AG10803 (cell line): ENCODE data around the gene TMEM39A.

Source experiments
- DNase-seq: peaks from one replicate; pipeline ENCODE4 v3.0.0; 2010; ENCODE audit warnings: low read depth
- H3K4me3 ChIP-seq: 2 replicates; pipeline ENCODE4 v1.5.1; 2011; ENCODE audit warnings: mild to moderate bottlenecking, low read length, control low read depth
- TF ChIP-seq, protein P1 (sequence below): conservative IDR thresholded peaks from 2 replicates; pipeline ENCODE4 v1.5.1; 2011; ENCODE audit warnings: mild to moderate bottlenecking, low read length, control low read depth, inconsistent platforms

The TMEM39A gene

DNA sequence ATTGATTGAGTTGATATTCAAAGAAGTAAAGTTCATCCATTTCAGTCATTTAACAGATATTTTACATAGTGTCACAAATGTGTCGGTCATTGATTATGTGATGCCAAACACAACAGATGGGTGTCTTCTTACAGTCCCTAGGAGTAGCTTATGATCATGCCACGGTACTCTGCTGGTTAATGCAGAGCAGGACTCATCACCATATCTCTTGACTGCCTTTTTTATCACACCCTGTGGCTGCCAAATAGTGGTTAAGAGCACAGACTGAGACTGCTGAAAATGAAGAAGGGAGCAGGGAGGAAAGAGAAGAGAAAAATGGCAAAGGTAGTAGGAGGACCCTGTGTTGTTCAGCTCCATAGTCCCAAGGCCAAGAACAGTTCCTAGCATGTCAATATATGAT lies 22.1 kb upstream of the TMEM39A start:
- no peak for DNase-seq
- TF ChIP-seq, protein P1, sequence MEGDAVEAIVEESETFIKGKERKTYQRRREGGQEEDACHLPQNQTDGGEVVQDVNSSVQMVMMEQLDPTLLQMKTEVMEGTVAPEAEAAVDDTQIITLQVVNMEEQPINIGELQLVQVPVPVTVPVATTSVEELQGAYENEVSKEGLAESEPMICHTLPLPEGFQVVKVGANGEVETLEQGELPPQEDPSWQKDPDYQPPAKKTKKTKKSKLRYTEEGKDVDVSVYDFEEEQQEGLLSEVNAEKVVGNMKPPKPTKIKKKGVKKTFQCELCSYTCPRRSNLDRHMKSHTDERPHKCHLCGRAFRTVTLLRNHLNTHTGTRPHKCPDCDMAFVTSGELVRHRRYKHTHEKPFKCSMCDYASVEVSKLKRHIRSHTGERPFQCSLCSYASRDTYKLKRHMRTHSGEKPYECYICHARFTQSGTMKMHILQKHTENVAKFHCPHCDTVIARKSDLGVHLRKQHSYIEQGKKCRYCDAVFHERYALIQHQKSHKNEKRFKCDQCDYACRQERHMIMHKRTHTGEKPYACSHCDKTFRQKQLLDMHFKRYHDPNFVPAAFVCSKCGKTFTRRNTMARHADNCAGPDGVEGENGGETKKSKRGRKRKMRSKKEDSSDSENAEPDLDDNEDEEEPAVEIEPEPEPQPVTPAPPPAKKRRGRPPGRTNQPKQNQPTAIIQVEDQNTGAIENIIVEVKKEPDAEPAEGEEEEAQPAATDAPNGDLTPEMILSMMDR, result no peak
- no peak overlapping the region for H3K4me3 ChIP-seq

DNA sequence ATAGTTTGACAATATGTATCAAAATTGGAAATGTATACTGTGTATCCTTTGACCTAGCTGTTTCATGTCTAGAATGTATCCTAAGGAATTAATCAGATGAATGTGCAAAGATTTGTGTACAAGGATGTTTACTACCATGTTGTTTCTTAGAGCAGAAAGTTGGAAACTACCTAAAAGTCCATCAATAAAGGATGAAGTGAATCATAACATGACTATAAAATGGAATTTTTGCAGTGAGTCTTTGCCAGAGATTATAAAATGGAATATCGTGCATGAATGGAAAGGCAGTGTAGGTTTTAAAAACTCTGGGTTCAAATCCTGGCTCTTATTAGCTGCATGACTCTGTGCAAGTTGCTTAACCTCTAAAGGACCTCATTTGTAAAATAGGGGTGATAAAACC lies 19.7 kb upstream of the TMEM39A start:
- TF ChIP-seq, protein P1, result no peak
- H3K4me3 ChIP-seq, result no peak overlapping the region
- no peak for DNase-seq

DNA sequence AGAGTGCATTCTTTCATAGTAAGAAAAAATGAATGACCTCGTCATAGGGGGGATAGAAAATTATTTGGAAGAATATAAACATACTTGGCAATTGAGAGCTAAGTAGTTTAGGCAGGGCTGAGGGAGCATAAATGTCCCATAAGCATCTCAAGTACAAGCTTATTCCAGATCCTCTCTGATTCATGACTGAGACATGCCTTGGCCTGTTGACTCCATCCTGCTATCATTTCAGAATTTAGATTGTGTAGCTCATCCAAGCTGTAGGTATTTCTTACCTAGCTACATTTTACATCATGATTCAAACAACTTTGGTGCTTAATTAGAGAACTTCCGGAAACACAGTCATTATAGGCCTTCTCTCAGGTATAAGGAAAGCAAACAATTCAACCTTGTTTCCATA lies 17.7 kb upstream of the TMEM39A start:
- H3K4me3 ChIP-seq, result no peak overlapping the region
- no peak for DNase-seq
- TF ChIP-seq, protein P1, result no peak

GRCh38 chr3:119470866-119471265 lies 7.5 kb upstream of the TMEM39A start:
- H3K4me3 ChIP-seq, result no peak overlapping the region
- DNase-seq, result no peak
- TF ChIP-seq, protein P1, result no peak

DNA sequence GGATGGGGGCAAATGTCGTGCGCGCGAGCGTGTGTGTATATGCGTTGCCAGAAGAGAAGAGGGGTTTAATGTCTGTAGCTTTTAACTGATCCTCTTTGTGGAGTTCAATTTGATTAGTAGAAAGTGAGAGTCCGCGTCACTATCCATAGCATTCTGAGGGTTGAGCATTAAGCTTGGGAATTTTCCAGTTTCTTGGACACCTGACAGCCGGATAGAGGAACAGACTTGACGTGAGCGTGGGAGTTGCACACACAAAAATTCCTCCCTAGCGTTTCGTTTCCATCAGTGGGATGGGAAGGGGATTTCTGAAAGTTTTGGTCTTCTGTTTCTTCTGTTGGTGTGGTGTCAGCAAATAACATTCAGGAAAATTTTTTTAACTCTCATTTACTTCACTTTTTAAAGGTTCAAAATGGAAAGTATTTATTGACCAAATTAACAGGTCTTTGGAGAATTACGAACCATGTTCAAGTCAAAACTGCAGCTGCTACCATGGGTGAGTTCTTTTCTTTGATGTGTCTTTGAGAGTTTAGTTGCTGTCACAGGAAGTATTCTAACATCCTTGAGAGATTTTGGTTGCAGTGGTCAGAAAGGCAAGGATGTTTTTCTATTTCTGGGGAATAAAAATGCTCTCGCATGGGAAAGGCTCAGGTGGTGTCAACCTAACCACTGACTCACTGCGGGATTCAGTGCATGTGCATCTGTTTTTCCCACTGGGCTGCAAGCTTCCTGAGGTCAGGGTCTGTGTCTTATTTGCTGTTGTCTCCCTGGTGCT lies 6.2 kb upstream of the TMEM39A start:
- TF ChIP-seq, protein P1, result no peak
- peak overlapping the region; percentile 86 for H3K4me3 ChIP-seq
- peak; percentile 12 for DNase-seq

DNA sequence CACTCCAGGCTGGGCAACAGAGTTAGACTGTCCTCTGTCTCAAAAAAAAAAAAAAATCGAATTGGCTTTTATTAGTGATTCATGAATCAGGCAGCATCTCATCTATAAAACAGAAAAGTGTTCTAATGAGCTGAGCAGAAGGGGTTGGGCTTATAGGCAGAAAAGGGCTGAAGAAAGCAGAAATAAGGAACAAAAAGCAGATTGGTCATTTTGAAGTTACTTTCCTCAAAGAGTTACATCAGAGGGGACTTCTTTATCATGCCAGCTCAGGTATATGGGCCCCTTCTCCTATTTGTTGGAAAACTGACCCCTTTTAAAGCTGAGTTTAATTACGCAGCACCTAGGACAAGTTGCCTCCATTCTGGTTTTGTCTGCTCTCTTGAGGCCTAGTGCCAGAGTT lies 4.6 kb upstream of the TMEM39A start:
- no peak overlapping the region; the same call in 1 of the 2 replicates for H3K4me3 ChIP-seq
- TF ChIP-seq, protein P1, result no peak
- DNase-seq, result no peak

GRCh38 chr3:119457246-119457645 lies 6.2 kb downstream of the TMEM39A start:
- DNase-seq, result no peak
- no peak overlapping the region for H3K4me3 ChIP-seq
- TF ChIP-seq, protein P1, result no peak
